IMR-90 (cell line): ENCODE data around the gene SECISBP2. TPM values are rescaled to one million over a fixed set of nuclear protein-coding genes. Genes with fewer than 3 reads are reported as not detected.

Experiments used
- ATAC-seq: fragments of 200-7000 bp; cut with Tn5 transposase; 2 replicates; pipeline ENCODE4 v1.9.1; 2020; ENCODE audit warnings: low read depth, mild to moderate bottlenecking, moderate library complexity
- BruUV-seq: library from RNA; stranded (reverse); fragments of 400-500 nt; replicated peaks from 2 replicates; lab custom pipeline; 2021; lab: Mats Ljungman, UMichigan
- CTCF ChIA-PET: fragments of 300-600 bp; formaldehyde crosslinking; extraction: SDS; loops from one replicate; lab custom pipeline; 2021; ENCODE audit warnings: antibody characterized with exemption; lab: Yijun Ruan, JAX
- POLR2A ChIA-PET: fragments of 300-600 bp; sonication (Branson Sonifier 250); formaldehyde crosslinking; loops from one replicate; lab custom pipeline; 2022; ENCODE audit warnings: antibody characterized with exemption; ENCODE audit not compliant: unreplicated experiment; lab: Charles Lee
- DNase-seq: peaks from one replicate; pipeline ENCODE4 v3.0.0; 2013
- H2AFZ ChIP-seq: replicated peaks from 2 replicates; pipeline ENCODE3; 2013; ENCODE audit warnings: low read length, mild to moderate bottlenecking; ENCODE audit not compliant: poor library complexity
- H2AK5ac ChIP-seq: 2 replicates; pipeline ENCODE4 v1.6.1; 2013; ENCODE audit warnings: low read depth, low read length, inconsistent platforms
- H2AK9ac ChIP-seq: replicated peaks from 2 replicates; pipeline ENCODE3; 2013; ENCODE audit warnings: mild to moderate bottlenecking, low read depth, low read length, moderate library complexity; ENCODE audit not compliant: poor library complexity
- H2BK120ac ChIP-seq: 2 replicates; pipeline ENCODE4 v1.6.1; 2013; ENCODE audit warnings: low read depth, low read length, inconsistent platforms
- H2BK15ac ChIP-seq: 3 replicates; pipeline ENCODE4 v1.6.1; 2013; ENCODE audit warnings: low read depth, low read length, inconsistent platforms
- H2BK20ac ChIP-seq: 2 replicates; pipeline ENCODE4 v1.6.1; 2013; ENCODE audit warnings: low read depth, mild to moderate bottlenecking, inconsistent platforms, low read length, moderate library complexity
- H2BK5ac ChIP-seq: 2 replicates; pipeline ENCODE4 v1.6.1; 2013; ENCODE audit warnings: mild to moderate bottlenecking, low read depth, low read length, inconsistent platforms; ENCODE audit not compliant: poor library complexity, severe bottlenecking
- H3K14ac ChIP-seq: replicated peaks from 2 replicates; pipeline ENCODE4 v1.6.1; 2013; ENCODE audit warnings: low read depth, low read length, inconsistent platforms
- H3K18ac ChIP-seq: 2 replicates; pipeline ENCODE4 v1.6.1; 2013; ENCODE audit warnings: low read depth, low read length, control low read depth
- H3K23ac ChIP-seq: 2 replicates; pipeline ENCODE4 v1.6.1; 2013; ENCODE audit warnings: low read depth, low read length, inconsistent platforms
- H3K27ac ChIP-seq: 2 replicates; pipeline ENCODE4 v1.5.1; 2013; ENCODE audit warnings: mild to moderate bottlenecking, control low read depth, low read length; ENCODE audit not compliant: insufficient read depth
- H3K27me3 ChIP-seq: 2 replicates; pipeline ENCODE4 v1.6.1; 2013; ENCODE audit warnings: low read length; ENCODE audit not compliant: control insufficient read depth, insufficient read depth
- H3K36me3 ChIP-seq: 2 replicates; pipeline ENCODE4 v1.6.1; 2013; ENCODE audit warnings: low read length, mixed read lengths; ENCODE audit not compliant: control insufficient read depth, insufficient read depth
- H3K4ac ChIP-seq: 2 replicates; pipeline ENCODE4 v1.6.1; 2013; ENCODE audit warnings: low read depth, low read length, inconsistent platforms
- H3K4me1 ChIP-seq: 2 replicates; pipeline ENCODE4 v1.6.1; 2013; ENCODE audit warnings: low read length, mixed read lengths; ENCODE audit not compliant: control insufficient read depth, insufficient read depth
- H3K4me2 ChIP-seq: 2 replicates; pipeline ENCODE4 v1.6.1; 2013; ENCODE audit warnings: low read depth, mild to moderate bottlenecking, control low read depth, low read length, moderate library complexity
- H3K4me3 ChIP-seq: 2 replicates; pipeline ENCODE4 v1.5.1; 2013; ENCODE audit warnings: low read depth, mild to moderate bottlenecking, control low read depth, low read length, moderate library complexity; ENCODE audit not compliant: insufficient read depth
- H3K56ac ChIP-seq: 2 replicates; pipeline ENCODE4 v1.6.1; 2013; ENCODE audit warnings: low read length, inconsistent platforms; ENCODE audit not compliant: insufficient read depth; ENCODE audit errors: extremely low read depth
- H3K79me1 ChIP-seq, 2 experiments: 2 replicates each; pipeline ENCODE4 v1.6.1; 2013; ENCODE audit warnings: low read length in 2 of 2, inconsistent platforms in 1 of 2, low read depth in 1 of 2
- H3K9ac ChIP-seq: 2 replicates; pipeline ENCODE4 v1.6.1; 2013; ENCODE audit warnings: low read depth, low read length, control low read depth
- H3K9me1 ChIP-seq: 2 replicates; pipeline ENCODE4 v1.6.1; 2013; ENCODE audit warnings: low read length, inconsistent platforms; ENCODE audit not compliant: insufficient read depth
- H3K9me3 ChIP-seq: 2 replicates; pipeline ENCODE4 v1.6.1; 2013; ENCODE audit warnings: low read length; ENCODE audit not compliant: control insufficient read depth, insufficient read depth
- H4K20me1 ChIP-seq: 2 replicates; pipeline ENCODE4 v1.6.1; 2013; ENCODE audit warnings: low read length, inconsistent platforms; ENCODE audit not compliant: insufficient read depth
- H4K5ac ChIP-seq: 2 replicates; pipeline ENCODE4 v1.6.1; 2013; ENCODE audit warnings: mild to moderate bottlenecking, low read depth, low read length, control low read depth
- H4K8ac ChIP-seq, 2 experiments: 2 replicates each; pipeline ENCODE4 v1.6.1; 2013; ENCODE audit warnings: low read depth in 2 of 2, low read length in 2 of 2, control low read depth in 1 of 2, inconsistent platforms in 1 of 2
- H4K91ac ChIP-seq: 2 replicates; pipeline ENCODE4 v1.6.1; 2013; ENCODE audit warnings: low read depth, low read length, inconsistent platforms; ENCODE audit not compliant: insufficient read depth
- CEBPB ChIP-seq: IDR thresholded peaks from 2 replicates; pipeline ENCODE4 v1.6.1; 2012; ENCODE audit warnings: low read depth, low read length, improper control_type of control experiment
- CHD1 ChIP-seq: IDR thresholded peaks from 2 replicates; pipeline ENCODE4 v1.6.1; 2012; ENCODE audit warnings: low read depth, low read length, improper control_type of control experiment
- CTCF ChIP-seq: conservative IDR thresholded peaks from 2 replicates; pipeline ENCODE4 v1.5.1; 2012; ENCODE audit warnings: mild to moderate bottlenecking, low read depth, low read length, improper control_type of control experiment
- ELK1 ChIP-seq: fragments of 150-350 bp; IDR thresholded peaks from 2 replicates; pipeline ENCODE4 v1.6.1; 2016; ENCODE audit warnings: low read depth, mild to moderate bottlenecking, low read length, moderate library complexity, borderline replicate concordance
- FOS ChIP-seq: fragments of 150-350 bp; IDR thresholded peaks from 2 replicates; pipeline ENCODE4 v1.6.1; 2016; ENCODE audit warnings: low read depth, low read length
- MAFK ChIP-seq: IDR thresholded peaks from 2 replicates; pipeline ENCODE4 v1.6.1; 2012; ENCODE audit warnings: low read depth, low read length, improper control_type of control experiment
- MXI1 ChIP-seq: IDR thresholded peaks from 2 replicates; pipeline ENCODE4 v1.6.1; 2012; ENCODE audit warnings: low read depth, mild to moderate bottlenecking, low read length, moderate library complexity, borderline replicate concordance
- SMC3 ChIP-seq: fragments of 150-350 bp; IDR thresholded peaks from 2 replicates; pipeline ENCODE4 v1.6.1; 2016; ENCODE audit warnings: low read depth, mild to moderate bottlenecking, antibody characterized with exemption, low read length, moderate library complexity
- WGBS, 2 experiments: methylation state at CpG; one replicate each; pipeline versions ENCODE4 v1.1.5 to v1.1.7; 2013; ENCODE audit warnings: missing lambda C conversion rate in 2 of 2; ENCODE audit not compliant: insufficient read length in 1 of 2; ENCODE audit errors: extremely low coverage in 2 of 2; 5-methylcytosine and 5-hydroxymethylcytosine counted together
- dilution Hi-C: fragments of 300-500 bp; cut with HindIII; formaldehyde crosslinking; loops from one replicate; pipeline ENCODE4 v1.14.3; 2018; ENCODE audit warnings: low sequenced_read_pairs; ENCODE audit not compliant: unreplicated experiment
- in situ Hi-C: fragments of 300-500 bp; cut with MboI; formaldehyde crosslinking; loops from 3 replicates; pipeline ENCODE4 v1.14.3; 2019; ENCODE audit warnings: low sequenced_read_pairs, inconsistent platforms, mixed read lengths
- intact Hi-C: fragments of 100-400 bp; cut with micrococcal nuclease; formaldehyde crosslinking; loops from 2 replicates; pipeline ENCODE4 v1.10.0; 2022
- polyA plus RNA-seq, 3 experiments: library from polyadenylated mRNA; depleted of rRNA; stranded (reverse); fragments of >200 nt; gene quantifications; 2 replicates each; pipeline ENCODE4 v1.2.3, GENCODE V29; 2012; ENCODE audit warnings: low replicate concordance in 1 of 3
- total RNA-seq: library from RNA; depleted of rRNA; stranded (reverse); fragments of >200 nt; gene quantifications from 2 replicates; pipeline ENCODE4 v1.2.3, GENCODE V29; 2012

Gene SECISBP2
- total and polyA plus RNA-seq, 2 of the 4 experiments (the other 2 are of a cell fraction), result 16.4 to 18.8 TPM

DNA sequence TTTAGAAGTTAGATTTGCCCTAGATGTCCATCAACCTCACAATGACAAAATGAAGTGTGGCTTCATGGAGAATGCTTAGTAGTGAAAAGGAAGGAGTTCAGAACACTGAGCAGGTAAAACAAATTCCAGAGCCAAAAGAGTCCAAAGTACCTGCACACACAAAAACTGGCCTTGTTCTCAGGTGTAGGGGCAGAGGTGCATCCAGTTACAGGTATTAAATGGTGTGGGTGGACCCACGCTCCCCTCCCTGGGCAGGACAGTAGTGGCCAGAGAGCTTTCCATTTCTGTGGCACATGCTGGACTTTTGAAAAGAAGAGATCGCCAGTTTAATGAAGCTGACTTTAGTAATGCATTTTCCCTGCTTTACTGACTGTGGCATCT, 47.2 kb downstream of the SECISBP2 start:
- peaks cover 23% of the 10 kb centered on the region for H3K36me3 ChIP-seq
- ChIA-PET CTCF (no interaction called here), POLR2A (no interaction called here)
- BruUV-seq, result no TSS peak
- no peaks in the 10 kb centered on the region for H3K4me1 ChIP-seq
- H4K91ac ChIP-seq, result no peak overlapping the region
- H4K5ac ChIP-seq, result no peak overlapping the region
- H3K9me1 ChIP-seq, result peaks cover 10% of the 10 kb centered on the region
- H3K4me2 ChIP-seq, result no peak overlapping the region
- no peak overlapping the region for H2AFZ ChIP-seq
- TF ChIP-seq SMC3 (no peak), CTCF (no peak), CEBPB (no peak), MXI1 (no peak), FOS (no peak), ELK1 (no peak), CHD1 (no peak), MAFK (no peak)
- dilution Hi-C loops (no loop called here), in situ Hi-C loops (no loop called here), intact Hi-C loops (no loop called here)
- H2BK15ac ChIP-seq, result no peak overlapping the region
- no peak overlapping the region for H3K56ac ChIP-seq
- H3K9me3 ChIP-seq, result no peaks in the 10 kb centered on the region
- no peak overlapping the region for H3K4me3 ChIP-seq
- no peak overlapping the region for H3K4ac ChIP-seq
- no peak overlapping the region for H2BK5ac ChIP-seq
- H3K27ac ChIP-seq, result no peak overlapping the region
- H3K18ac ChIP-seq, result no peak overlapping the region
- H2AK5ac ChIP-seq, result no peak overlapping the region
- 100% methylated on average over 1 of the region's 2 CpGs; no CpG with 5 or more reads in 1 of the 2 experiments for WGBS, 2 experiments
- H4K8ac ChIP-seq, result no peak overlapping the region
- no peak overlapping the region for H3K14ac ChIP-seq
- H3K27me3 ChIP-seq, result no peaks in the 10 kb centered on the region
- ATAC-seq, result no peak
- no peaks in the 10 kb centered on the region for H3K79me1 ChIP-seq
- no peak overlapping the region for H2AK9ac ChIP-seq
- no peaks in the 10 kb centered on the region for H4K20me1 ChIP-seq
- H2BK120ac ChIP-seq, result no peak overlapping the region
- H3K9ac ChIP-seq, result no peak overlapping the region
- no peak overlapping the region for H2BK20ac ChIP-seq
- DNase-seq, result no peak
- no peak overlapping the region for H3K23ac ChIP-seq
